Vagina (tissue), 2 donors: ENCODE measurements around the gene FAHD2B.

Experiments
- POLR2A ChIP-seq, 2 donors: fragments of 450-650 bp; IDR thresholded peaks; one replicate each; pipeline ENCODE4 v1.6.1; 2017; ENCODE audit warnings: antibody characterized with exemption in 2 of 2, mild to moderate bottlenecking in 2 of 2, moderate library complexity in 2 of 2
- POLR2AphosphoS5 ChIP-seq, 2 donors: sonication (generic); formaldehyde crosslinking; IDR thresholded peaks; one replicate each; pipeline ENCODE4 v1.9.0; 2017; ENCODE audit warnings: antibody characterized with exemption in 2 of 2, mild to moderate bottlenecking in 2 of 2, low read depth in 1 of 2; ENCODE audit not compliant: insufficient read depth in 1 of 2
- TF ChIP-seq, protein P1 (sequence below), 3 experiments: fragments of 450-650 bp in 2 of 3; fragments of 200-600 bp in 1 of 3; sonication (generic) in 1 of 3; IDR thresholded peaks; one replicate each; pipeline ENCODE4 v1.5.1; 2017 to 2019; ENCODE audit warnings: antibody characterized with exemption in 3 of 3, mild to moderate bottlenecking in 2 of 3, moderate library complexity in 2 of 3

DNA sequence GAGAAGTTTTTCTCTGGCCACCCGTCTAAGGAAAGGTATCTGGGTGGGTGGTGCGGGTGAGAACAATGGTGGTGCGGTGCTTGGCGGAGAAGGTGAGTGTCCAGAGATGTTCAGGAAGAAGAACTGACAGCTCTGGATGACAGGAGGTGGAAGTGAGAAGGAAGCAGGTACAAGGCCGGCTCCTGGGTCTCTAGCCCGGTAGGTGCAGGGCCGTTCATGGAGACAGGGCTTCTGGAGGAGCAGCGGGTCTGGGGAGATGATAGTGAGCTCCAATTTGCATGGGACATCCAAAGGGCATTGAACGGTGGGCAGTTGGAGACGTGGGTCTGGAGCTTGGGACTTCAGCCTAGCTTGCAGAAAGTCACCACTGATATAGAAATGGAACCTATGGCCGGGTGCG, 979 bp upstream of the FAHD2B start:
- TF ChIP-seq POLR2A (IDR thresholded peaks at IDR 0.05) (no peak), POLR2AphosphoS5 (IDR thresholded peaks at IDR 0.05; ENCODE audit: insufficient read depth in 1 of 2, low read depth in 1 of 2) (no peak)
- TF ChIP-seq, protein P1, sequence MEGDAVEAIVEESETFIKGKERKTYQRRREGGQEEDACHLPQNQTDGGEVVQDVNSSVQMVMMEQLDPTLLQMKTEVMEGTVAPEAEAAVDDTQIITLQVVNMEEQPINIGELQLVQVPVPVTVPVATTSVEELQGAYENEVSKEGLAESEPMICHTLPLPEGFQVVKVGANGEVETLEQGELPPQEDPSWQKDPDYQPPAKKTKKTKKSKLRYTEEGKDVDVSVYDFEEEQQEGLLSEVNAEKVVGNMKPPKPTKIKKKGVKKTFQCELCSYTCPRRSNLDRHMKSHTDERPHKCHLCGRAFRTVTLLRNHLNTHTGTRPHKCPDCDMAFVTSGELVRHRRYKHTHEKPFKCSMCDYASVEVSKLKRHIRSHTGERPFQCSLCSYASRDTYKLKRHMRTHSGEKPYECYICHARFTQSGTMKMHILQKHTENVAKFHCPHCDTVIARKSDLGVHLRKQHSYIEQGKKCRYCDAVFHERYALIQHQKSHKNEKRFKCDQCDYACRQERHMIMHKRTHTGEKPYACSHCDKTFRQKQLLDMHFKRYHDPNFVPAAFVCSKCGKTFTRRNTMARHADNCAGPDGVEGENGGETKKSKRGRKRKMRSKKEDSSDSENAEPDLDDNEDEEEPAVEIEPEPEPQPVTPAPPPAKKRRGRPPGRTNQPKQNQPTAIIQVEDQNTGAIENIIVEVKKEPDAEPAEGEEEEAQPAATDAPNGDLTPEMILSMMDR (IDR thresholded peaks at IDR 0.05), result no peak
